ENCODE data around the gene FBLN1.
A peak's percentile ranks its signal among the peaks of the same experiment; 100 is the strongest.

The FBLN1 gene

DNA sequence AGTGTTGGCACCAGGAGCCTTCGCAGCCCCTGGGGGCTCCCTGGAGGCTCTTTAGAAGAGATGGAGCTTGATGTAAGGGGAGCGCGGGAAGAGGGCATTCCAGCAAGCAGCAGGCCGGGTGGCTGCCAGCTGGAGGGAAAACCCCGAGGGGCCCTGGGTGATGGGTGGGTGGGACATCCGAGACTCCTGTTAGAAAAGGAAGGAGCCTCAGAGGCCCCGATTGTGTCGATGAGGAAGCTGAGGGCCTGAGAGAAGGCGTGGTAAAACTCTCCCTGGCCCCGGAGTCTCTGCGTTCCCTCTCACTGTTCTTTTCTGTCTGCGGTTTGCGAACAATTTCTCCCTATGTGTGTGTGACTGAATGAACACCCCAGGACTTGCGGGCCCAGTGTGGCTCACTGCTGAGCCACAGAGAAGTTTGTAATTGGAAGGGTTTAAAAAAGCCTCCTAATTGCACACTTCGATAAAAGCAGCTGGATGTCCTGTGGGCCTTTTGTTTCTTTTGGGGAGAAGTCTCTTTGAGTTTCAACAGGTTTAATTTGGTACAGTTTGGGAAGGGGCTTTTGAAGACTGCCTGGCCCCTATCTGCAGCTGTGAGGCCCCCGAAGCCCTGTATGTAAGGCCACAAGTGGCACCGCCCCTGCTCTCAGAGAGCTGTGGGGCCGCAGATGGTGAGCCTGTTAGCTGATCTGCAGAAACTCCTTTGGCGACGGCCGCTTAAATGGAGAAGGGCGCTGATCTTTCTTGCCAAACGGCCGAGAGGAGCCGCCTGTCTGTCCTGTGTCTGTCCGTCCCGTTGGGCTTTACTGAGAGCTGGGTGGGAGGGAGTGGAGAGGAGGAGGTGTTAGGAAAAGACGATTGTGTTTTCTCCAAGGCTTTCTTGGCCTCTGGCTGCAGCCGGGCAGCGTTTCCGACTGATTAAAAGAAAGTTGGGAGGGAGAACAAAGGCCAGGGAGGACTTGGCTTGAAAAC, 2.0 kb downstream of the FBLN1 start:
- no peak for DNase-seq

DNA sequence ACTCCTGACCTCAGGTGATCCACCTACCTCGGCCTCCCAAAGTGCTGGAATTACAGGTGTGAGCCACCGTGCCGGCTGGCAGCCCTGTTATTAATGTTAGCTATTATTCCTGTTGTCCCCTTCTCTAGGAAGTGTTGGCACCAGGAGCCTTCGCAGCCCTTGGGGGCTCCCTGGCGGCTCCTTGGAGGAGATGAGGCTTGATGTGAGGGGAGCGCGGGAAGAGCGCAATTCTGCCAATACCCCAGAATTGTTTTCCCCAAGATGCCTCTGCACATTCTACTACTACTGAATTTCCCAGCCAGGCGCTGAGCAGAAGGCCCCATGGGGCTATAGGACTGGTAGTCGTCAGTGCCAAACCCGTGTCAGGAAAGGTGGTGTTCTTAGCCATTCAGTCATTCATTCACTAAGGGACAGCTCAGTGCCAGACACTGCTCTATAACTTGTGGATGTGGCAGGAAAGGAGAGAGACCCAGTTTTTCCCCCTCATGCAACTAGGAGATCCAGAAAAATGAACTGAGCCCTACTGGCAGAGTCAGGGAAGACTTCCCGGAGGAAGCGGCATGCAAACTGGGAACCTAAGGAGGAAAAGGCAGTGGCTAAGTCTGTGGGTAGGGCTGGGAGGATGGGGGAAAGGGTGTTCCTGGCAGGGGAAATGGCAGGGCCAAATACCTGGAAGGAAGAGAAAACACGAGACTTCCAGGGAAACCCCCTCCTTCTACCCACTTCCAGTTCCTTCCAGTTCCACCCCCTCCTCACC, 3.5 kb downstream of the FBLN1 start:
- DNase-seq: no peak

DNA sequence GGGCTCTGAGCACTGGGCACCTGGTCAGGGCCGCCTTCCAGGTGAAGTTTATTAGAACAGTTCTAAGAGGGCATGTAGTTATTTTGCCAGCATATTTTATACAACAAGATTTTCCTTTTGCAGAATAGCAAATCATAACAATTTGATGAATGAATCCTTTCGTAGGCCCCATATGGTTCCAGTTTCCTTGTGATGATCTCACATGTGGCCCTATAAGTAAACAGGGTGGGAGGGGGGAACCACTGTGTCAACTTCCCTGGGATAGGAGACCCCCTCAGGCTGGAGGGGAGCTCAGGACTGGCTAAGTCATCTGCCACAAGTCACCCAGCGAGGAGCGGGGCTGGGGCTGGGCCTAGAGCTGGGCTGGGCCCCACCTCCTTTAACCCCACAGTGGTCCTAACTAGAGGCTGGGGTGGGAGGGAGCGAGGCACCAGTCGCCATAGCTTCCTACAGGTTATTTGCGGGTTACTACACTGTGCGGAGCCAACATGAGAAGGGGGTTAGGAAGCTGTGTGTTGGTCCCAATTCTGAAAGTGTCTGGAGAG, 4.2 kb downstream of the FBLN1 start:
- no peak for DNase-seq

DNA sequence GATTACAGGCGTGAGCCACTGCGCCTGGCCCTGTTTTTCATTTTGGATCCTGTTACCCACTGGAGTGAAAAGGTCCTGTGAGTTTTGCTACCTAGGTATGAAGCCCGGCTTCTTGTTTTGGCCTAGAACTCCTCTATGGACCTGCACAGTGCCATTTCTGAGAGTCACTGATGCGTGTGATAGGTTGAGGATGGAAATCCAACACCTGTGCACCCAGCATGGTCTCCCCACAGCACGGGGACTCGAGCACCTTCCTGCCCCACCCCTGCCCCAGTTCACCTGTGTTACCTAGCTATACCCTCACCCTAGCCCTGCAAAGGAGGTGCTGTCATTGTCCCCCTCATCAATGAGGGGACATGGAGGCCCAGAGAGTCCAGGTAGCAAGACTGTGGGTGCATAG, 5.1 kb downstream of the FBLN1 start:
- DNase-seq: no peak

DNA sequence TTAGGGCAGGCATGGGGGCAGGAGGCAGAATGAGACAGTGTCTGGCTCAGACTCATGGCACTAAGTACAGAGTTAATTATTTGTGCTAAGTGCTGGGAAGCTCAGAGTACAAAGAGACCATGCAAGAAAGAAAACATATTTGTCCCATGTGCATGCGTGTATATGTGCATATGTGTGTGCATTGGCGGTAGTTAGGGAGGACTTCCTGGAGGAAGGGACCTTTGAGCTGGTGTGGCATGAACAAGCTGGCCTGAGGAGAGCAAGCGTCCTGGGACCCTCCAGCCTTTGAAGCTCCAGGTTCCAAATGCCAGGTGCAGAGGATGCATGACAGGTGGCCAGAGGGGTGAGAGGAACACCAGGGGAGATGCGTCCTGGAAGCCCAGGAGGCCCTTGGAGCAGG, 6.1 kb downstream of the FBLN1 start:
- no peak for DNase-seq

DNA sequence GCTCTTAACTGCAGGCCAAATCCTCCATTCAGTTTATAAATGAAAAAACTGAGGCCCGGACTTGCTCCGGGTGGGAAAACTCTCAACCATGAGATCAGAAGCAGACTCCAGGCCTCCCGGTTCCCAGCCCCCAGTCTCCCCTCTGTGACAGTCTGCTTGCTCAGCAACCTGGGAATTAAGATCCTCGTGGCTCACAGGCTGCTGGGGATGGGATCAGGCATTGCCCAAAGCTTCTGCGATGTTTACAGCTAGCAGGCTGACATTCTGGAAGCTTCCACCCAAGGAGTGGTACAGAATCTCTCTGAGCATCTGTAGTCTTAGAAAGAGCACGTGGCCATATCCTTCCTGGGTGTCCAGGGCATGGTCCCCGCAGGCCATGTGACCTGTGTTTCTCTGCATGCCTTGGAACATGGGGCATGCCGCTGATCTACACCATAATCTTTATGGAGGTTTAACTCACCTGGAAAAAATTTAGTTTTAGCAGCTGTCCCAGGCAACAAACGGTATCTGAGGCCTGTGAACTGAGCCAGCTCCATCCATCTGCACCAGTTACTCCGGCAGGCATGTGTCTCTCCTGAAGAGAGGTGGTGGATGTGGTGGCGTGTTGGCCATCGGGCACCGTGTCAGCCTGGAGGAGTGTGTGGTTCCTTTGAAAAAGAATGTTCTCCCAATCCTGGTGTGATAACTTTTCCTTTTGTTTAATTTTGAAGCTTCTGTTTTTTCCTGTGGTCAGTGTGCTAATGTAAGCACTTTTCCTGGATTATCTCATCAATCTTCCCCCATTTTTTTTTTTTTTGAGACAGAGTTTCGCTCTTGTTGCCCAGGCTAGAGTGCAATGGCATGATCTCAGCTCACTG, 7.9 kb downstream of the FBLN1 start:
- no peak for DNase-seq

DNA sequence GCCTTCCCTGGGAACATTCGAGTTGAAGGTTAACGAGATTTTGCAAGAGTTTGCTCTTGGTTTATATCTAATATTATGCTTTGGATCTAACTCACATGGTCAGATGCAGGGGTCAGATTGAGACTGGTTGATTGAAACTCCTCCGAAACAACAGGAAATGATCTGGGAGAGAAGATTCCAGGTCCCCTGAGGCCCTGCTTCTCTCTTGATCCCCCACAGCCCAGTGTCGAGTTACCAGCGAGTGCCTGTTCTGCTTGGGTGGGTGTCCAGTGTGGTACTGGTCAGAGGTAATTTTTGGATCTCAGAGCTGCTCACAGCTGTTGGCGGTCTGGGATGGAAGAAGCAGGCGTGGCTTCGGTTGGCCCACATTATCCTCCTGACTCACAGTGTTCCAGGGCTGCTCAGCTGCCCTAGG, 9.2 kb downstream of the FBLN1 start:
- no peak for DNase-seq

DNA sequence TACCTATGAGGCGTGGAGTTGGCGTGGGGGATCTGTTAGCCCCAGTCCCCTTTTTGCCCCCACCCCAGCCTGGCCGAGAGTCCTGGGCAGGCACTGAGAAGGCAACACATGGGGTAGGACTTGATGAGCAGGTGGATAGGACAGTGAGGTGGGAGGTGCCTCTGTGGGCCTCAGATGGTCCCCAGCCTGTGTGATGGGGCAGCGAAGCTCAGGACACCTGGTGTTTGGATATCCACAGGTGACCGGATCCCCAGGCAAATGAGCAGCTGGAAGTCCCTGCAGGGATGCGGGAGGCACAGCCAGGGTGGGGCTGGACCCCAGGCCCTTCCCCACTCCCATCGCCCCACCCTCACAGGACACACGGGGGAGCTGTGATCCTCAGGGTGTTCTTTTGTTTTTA, 9.7 kb downstream of the FBLN1 start:
- DNase-seq: no peak

DNA sequence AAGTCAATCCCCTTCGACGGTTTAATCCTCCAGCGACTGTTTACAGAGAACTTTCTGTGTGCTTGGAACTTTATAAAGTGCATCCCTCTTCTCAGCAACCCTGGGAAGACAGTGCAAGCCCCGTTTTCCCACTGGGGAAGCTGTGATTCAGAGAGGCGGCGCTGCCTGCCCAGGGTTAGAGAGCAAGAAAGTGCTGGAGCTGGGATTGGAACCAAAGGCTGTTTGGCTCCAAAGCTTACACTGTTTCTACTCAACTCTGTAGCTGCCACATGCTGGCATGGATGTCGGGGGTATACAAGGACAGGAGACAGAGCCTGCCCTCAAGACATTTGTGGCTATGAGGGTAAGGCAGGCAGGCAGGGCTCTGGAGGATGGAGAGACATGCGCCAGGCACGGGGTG, 13.0 kb downstream of the FBLN1 start:
- peak; percentile 16 for DNase-seq

DNA sequence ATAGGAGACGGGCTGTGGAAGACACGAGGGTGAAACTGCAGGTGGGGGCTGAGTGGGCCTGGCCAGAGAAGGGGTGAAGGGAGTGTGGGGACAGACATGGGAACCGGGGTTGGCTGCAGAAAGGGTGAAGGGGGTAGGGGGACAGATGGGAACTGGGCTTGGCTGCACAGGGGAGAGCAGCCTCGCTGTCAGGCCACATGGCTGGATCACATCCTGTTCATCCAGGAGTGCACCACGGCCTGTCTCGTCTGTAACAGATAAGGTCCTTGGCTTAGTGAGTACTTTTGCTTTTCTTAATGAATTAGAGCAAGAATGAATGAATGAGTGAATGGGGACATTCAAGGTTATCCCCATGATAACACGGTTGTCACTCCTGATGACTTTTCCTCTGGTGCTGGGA, 13.5 kb downstream of the FBLN1 start:
- no peak for DNase-seq

DNA sequence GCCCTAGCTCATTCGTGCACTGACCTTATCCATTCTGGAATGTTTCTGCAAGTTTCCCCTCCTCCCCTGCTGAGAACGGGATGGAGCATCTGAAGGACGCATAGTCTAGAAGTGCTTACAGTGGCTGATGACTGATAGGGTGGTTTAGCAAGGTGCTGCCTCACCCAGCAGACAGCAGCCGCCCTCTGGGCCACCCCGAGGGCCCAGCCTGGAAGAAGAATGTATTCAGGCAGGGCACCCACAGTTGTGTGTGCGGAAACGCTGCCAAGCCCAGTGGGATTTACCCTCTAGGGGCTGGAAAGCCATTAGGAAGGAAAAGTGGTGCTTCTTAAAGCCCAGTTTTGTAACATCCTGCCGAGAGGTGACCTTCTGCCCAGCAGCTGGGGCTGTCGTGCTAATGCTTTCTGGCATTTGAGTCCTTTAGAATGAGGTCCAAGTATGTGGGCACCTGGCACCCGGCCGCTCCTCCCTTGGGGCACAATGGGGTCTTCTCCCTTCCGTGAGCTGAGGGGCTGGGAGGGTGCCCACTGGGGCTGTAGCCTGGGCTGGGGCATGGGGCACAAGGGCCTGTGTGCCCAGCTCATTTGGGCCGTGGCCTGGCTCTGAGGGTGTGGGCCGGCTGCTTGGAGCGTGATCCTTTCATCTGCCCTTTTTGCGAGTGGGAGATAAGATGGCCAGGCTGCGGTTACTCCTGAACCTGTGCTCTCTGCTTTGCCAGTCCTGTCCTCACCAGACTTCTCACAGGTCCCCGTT, 14.4 kb downstream of the FBLN1 start:
- DNase-seq: no peak

DNA sequence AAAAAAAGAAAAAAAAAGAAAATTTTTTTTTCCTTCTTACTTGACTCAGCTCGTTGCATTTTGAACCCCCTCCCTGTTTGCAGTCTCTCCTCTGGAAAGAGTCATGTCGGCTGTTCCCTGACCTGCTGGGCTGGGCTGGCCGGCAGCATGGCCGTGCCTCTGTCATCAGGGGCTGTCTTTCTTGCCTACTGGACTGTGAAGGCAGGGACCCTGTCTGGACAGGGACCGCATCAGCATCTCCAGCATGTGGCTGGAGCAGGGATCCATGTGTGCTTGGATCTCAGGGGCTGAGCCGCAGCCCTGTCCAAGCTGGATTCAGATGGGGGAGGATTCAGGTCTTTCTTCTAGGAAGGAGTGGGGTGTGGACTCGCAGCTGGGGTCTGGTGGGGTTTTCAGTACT, 15.5 kb downstream of the FBLN1 start:
- DNase-seq: no peak

DNA sequence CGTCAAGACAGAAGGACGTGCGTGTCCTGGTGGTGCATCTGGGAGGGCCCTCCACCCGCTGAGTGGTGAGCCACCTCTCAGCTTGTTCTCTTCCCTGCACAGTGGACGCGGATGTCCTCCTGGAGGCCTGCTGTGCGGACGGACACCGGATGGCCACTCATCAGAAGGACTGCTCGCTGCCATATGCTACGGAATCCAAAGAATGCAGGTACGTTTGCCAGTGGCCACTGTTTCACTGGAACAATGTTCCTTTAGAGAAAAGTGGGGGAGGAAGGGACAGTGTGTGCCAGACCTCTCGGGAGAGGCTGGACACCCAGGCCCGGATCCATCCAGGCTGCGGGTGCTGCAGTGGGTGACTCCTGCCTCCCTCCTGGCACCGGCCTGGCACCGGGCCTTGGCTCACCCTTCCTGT, 15.9 kb downstream of the FBLN1 start:
- no peak for DNase-seq

DNA sequence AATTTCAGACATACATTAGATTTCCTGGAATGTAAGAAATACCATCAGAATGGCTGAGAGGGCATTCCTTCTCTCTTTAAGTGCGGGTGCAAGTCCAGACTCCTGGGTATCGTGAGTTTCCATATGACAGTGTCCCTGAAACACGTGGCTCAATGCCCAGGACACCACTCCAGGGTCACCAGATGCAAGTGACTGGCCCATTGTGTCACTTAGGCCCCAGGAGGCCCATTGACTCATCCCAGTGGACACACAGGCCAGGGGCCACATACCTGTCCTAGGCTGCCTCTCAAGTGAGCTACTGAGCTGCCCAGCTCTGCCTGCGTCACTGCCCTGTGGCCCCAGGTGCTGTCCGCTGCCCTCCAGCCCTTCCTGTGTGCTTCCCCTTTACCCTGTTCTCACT, 18.5 kb downstream of the FBLN1 start:
- DNase-seq: no peak

DNA sequence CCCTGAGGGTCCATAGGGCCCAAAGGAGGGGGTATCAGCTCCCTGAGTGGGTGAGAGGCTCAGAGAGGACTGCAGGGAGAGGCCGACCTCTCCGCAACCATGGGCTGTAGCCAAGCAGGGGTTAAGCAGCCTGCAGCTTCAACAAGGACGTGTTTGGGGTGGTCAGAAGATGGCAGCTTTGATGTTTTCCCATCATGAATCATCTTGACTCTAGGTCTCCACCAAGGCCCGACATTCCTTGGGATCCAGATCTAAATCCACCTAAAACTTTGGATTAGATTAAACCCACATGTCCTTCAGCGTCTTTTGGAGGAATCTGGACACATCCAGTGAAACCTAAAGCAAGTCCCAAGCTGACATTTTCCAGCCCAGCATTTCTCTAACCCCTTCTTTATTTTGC, 19.8 kb downstream of the FBLN1 start:
- DNase-seq: no peak

DNA sequence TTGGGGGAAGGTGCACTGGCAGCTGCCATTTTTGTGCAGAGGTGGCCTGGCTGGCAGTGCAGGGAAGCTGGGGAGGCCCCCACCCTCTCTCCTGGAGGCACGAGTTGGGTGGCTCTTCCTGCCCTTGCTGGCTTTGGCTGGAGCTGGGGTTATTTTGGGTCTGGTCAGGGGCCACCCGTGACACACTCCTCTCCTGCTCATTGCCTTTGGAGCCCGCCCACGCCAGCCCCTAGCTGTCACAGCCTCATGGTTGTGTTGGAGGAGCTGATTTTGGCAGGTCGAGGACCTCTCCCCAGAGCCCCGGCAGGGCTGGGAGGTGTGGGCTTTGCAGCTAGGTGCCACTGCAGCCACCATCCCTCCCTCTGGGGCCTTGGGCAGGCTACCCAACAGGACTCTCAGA, 21.5 kb downstream of the FBLN1 start:
- DNase-seq: no peak

DNA sequence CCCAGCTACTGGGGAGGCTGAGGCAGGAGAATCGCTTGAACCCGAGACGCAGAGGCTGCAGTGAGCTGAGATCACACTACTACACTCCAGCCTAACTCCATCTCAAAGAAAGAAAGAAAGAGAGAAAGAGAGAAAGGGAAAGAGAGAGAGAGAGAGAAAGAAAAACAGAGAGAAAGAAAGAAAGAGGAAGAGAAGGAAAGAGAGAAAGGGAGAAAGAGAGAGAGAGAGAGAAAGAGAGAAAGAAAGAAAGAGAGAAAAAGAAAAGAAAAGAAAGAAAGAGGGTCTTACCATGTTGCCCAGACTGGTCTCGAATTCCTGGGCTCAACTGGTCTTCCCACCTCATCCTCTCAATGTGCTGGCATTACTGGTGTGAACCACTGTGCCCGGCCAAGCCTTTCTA, 22.3 kb downstream of the FBLN1 start:
- no peak for DNase-seq

DNA sequence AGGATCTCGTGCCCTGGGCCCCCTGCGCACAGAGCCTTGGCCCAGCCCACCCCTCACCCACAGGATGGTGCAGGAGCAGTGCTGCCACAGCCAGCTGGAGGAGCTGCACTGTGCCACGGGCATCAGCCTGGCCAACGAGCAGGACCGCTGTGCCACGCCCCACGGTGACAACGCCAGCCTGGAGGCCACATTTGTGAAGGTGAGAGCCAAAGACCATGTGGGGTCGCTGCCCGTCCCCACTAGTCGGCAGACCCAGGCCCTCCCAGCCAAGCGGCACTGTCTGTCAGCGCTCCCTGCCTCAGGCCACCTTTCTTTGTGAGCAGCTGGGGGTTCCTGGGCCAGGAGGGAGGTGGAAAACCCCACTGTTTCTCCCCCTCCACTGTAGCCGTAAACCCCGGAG, 22.8 kb downstream of the FBLN1 start:
- DNase-seq: no peak

DNA sequence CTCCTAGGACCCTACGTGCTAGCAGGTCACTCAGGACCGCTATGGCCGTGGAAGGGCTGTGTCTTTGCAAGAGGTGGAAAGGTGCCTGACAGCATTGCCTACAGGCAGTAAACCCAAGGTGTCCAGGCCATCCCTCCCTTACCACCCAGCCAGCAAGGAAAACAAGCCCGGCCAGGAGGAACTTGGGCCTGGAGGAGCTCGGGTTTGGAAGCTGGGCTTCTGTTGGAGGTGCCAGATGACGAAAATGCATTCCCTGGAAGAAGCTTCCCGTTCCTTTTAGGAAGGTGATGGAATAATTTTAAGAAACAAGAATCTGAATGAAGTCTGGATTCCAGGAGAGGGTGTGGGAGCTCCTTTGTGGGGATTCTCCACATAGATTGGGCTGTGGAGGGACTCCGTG, 23.6 kb downstream of the FBLN1 start:
- no peak for DNase-seq

DNA sequence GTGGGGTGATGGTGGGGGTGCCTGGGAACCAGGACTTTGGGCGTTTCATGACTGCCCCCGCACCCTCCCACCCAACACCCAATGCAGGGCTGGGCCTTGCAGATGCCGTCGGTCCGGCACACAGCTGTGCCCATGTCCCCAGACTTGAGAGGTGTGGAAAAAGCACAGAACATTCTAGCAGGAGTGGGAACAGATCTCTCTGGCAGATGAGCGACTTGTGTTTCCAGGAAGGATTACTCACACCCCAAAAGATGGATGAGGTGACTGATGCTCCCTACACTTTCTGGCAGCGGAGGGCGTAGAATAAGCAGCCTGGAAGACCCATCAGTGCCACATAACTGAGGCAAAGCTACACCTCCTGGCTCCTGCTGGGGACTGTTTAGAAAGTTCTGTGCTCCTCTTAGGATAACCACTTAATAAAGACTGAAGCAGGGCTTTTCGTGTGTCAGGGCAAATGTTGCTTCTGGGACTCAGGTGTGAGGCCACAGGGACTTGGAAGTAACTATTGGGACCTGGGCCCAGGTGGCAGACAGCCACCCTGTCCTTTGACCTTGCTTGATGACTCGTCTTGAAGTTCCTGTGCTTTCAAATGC, 24.2 kb downstream of the FBLN1 start:
- no peak for DNase-seq

DNA sequence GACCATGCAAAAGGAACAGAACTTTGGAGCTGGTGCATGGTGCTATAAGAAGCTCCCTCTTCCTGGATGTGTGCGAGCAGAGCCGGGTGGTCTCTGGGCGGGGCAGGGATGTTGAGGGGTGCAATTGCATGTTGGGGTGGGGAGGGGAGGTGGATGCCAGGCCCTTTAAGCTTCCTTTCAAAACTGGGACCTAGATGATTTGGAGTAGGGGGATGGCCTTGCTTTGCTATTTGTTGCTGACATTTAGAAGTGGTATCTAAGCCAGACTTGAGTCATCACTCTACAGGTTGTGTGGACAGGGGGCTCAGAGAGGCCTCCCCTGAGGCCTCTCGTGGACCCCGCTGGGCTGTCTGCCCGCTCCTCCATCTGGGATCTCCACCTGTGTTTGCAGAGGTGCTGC, 24.8 kb downstream of the FBLN1 start:
- DNase-seq: no peak

DNA sequence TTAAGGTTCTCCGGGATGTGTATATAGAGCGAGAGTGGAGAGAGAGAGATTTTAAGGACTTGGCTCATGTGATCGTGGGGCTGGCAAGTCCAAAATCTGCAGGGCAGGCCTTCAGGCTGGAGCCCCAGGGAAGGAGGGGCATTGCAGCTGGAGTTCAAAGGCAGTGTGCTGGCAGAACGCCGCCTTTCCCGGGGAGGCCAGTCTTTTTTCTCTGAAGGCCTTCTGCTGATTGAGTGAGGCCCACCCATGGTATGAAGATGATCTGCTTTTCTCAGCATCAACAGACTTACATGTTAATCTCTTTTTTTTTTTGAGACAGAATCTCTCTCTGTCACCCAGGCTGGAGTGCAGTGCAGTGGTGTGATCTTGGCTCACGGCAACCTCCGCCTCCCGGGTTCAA, 25.4 kb downstream of the FBLN1 start:
- DNase-seq: no peak

Measured in midbrain (tissue), 1 donor.